NT2/D1 (cell line): Measurements from ENCODE around the gene PRKN.

Source experiments
- SUZ12 ChIP-seq: IDR thresholded peaks from 2 replicates; pipeline ENCODE4 v1.6.1; 2011; ENCODE audit not compliant: insufficient read length, insufficient read depth; ENCODE audit errors: extremely low read depth
- ZNF274 ChIP-seq: IDR thresholded peaks from 2 replicates; pipeline ENCODE4 v1.6.1; 2011; ENCODE audit warnings: mild to moderate bottlenecking, low read depth, low read length

GRCh38 chr6:162173466-162173865 lies 554.1 kb downstream of the PRKN start:
- TF ChIP-seq SUZ12 = no peak
- TF ChIP-seq ZNF274 = no peak
